ENCODE measurements around the gene EEFSEC.

The EEFSEC gene

DNA sequence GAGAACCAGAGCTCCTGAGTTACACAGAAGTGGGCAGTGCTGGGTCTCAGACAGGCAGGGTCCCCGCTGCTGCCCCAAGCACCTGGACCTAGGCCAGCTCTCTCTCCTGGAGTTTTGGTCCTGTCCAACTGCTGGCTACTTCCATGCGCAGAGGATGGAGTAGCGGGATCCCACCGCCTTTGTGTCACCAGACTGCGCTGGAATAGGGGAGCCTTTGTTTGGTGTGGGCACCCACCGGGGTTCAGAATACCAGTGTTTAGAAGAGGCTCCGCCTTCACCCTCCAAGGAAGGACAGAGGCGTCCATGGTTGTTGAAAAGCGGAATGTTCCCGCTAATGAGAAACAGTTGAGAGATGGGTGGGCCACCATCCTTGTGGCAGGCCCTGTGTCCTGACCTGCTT lies 159.0 kb downstream of the EEFSEC start:
- H3K9me3 ChIP-seq (replicated peaks; ENCODE audit: insufficient read depth, low read length): no peaks in the 10 kb centered on the region
- no peaks in the 10 kb centered on the region for H4K20me1 ChIP-seq (ENCODE audit: insufficient read depth, low read length)
- TF ChIP-seq, protein P1, sequence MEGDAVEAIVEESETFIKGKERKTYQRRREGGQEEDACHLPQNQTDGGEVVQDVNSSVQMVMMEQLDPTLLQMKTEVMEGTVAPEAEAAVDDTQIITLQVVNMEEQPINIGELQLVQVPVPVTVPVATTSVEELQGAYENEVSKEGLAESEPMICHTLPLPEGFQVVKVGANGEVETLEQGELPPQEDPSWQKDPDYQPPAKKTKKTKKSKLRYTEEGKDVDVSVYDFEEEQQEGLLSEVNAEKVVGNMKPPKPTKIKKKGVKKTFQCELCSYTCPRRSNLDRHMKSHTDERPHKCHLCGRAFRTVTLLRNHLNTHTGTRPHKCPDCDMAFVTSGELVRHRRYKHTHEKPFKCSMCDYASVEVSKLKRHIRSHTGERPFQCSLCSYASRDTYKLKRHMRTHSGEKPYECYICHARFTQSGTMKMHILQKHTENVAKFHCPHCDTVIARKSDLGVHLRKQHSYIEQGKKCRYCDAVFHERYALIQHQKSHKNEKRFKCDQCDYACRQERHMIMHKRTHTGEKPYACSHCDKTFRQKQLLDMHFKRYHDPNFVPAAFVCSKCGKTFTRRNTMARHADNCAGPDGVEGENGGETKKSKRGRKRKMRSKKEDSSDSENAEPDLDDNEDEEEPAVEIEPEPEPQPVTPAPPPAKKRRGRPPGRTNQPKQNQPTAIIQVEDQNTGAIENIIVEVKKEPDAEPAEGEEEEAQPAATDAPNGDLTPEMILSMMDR (IDR thresholded peaks at IDR 0.05; ENCODE audit: low read length): no peak
- no peak for TF ChIP-seq EZH2 (optimal IDR thresholded peaks at IDR 0.05; ENCODE audit: low read depth, low read length)
- TF ChIP-seq EZH2phosphoT487 (IDR thresholded peaks at IDR 0.05; ENCODE audit: low read length): no peak
- H3F3A ChIP-seq (ENCODE audit: insufficient read depth, low read length): no peaks in the 10 kb centered on the region
- no peaks in the 10 kb centered on the region for H3K9me2 ChIP-seq (replicated peaks; ENCODE audit: insufficient read depth, low read length)
- H3K4me3 ChIP-seq (ENCODE audit: low read length): no peak overlapping the region
- DNase-seq: no peak
- no peak overlapping the region for H2AFZ ChIP-seq (ENCODE audit: low read length)
- H3K9ac ChIP-seq (ENCODE audit: low read length): no peak overlapping the region
- no peak overlapping the region for H3K4me2 ChIP-seq (ENCODE audit: low read depth, low read length)
- H3K4me1 ChIP-seq (ENCODE audit: low read length): no peaks in the 10 kb centered on the region
- no peaks in the 10 kb centered on the region for H3K27me3 ChIP-seq (replicated peaks; ENCODE audit: insufficient read depth, low read length)
- no peaks in the 10 kb centered on the region for H3K36me3 ChIP-seq (replicated peaks; ENCODE audit: insufficient read depth, low read length)
- no peak overlapping the region for H3K27ac ChIP-seq (ENCODE audit: low read length)
- no peaks in the 10 kb centered on the region for H3K79me2 ChIP-seq (ENCODE audit: low read length)

DNA sequence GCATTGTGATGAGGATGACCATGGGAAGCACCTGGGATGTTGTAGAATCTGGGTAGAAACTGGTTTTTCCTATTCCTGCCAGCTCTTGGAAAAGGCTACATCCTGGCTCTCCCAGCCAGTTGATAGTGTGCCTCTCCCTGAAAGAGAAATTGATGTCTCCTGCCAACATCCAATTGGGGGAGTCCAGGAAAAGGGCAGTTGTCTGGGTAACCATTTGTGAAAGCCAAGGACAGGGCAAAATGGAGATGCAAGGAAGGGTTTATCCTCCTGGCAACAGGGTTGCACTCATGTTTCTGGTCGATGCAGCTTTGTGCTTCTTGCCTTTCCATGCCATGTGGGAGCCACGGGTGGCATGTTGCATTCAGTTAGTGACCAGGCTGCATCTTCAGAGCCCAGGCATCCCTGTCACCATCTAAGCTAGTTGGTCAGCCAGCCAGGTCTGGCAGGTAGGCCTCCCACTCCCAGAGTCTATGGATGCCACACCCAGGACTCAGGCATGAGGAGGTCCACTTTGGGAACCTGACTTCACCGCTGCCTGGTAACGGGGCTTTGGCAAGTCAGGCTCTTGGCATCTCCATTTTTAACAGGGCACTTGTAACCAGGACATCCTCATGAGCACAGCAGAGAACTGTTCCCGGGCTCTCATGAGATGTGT lies 159.9 kb downstream of the EEFSEC start:
- H3K9ac ChIP-seq (ENCODE audit: low read length): no peak overlapping the region
- no peaks in the 10 kb centered on the region for H4K20me1 ChIP-seq (ENCODE audit: insufficient read depth, low read length)
- no peak overlapping the region for H2AFZ ChIP-seq (ENCODE audit: low read length)
- no peaks in the 10 kb centered on the region for H3K4me1 ChIP-seq (ENCODE audit: low read length)
- no peak overlapping the region for H3K4me2 ChIP-seq (ENCODE audit: low read depth, low read length)
- no peaks in the 10 kb centered on the region for H3F3A ChIP-seq (ENCODE audit: insufficient read depth, low read length)
- H3K27ac ChIP-seq (ENCODE audit: low read length): no peak overlapping the region
- H3K9me2 ChIP-seq (replicated peaks; ENCODE audit: insufficient read depth, low read length): no peaks in the 10 kb centered on the region
- H3K27me3 ChIP-seq (replicated peaks; ENCODE audit: insufficient read depth, low read length): no peaks in the 10 kb centered on the region
- no peak for DNase-seq
- no peaks in the 10 kb centered on the region for H3K79me2 ChIP-seq (ENCODE audit: low read length)
- no peaks in the 10 kb centered on the region for H3K36me3 ChIP-seq (replicated peaks; ENCODE audit: insufficient read depth, low read length)
- TF ChIP-seq, protein P1 (IDR thresholded peaks at IDR 0.05; ENCODE audit: low read length): no peak
- no peak for TF ChIP-seq EZH2 (optimal IDR thresholded peaks at IDR 0.05; ENCODE audit: low read depth, low read length)
- no peak for TF ChIP-seq EZH2phosphoT487 (IDR thresholded peaks at IDR 0.05; ENCODE audit: low read length)
- H3K4me3 ChIP-seq (ENCODE audit: low read length): no peak overlapping the region
- no peaks in the 10 kb centered on the region for H3K9me3 ChIP-seq (replicated peaks; ENCODE audit: insufficient read depth, low read length)

DNA sequence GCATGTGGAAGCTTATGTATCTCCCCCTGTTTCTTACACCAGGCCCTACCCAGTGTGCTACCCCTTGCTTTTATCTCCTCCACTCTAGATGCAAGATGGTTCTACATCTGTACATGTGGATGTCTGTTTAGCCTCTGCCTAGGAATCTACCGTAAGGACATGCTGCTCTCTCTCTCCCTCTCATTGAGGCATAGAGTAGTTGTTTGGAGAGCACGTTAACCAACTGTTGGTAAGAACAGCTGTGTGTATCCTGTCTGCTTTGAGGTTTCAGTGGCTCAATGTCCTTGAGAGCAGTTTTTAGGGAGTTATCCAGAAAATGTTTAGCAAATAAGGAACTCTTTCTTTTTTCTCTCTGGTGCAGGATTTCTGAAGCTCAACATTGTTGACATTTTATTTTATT lies 160.7 kb downstream of the EEFSEC start:
- Histone ChIP-seq H3K9me3 (replicated peaks; ENCODE audit: insufficient read depth, low read length) (no peaks in the 10 kb centered on the region), H3F3A (ENCODE audit: insufficient read depth, low read length) (no peaks in the 10 kb centered on the region), H4K20me1 (ENCODE audit: insufficient read depth, low read length) (no peaks in the 10 kb centered on the region), H3K4me3 (ENCODE audit: low read length) (no peak overlapping the region), H3K27ac (ENCODE audit: low read length) (no peak overlapping the region), H3K4me2 (ENCODE audit: low read depth, low read length) (no peak overlapping the region), H2AFZ (ENCODE audit: low read length) (no peak overlapping the region), H3K36me3 (replicated peaks; ENCODE audit: insufficient read depth, low read length) (no peaks in the 10 kb centered on the region), H3K79me2 (ENCODE audit: low read length) (no peaks in the 10 kb centered on the region), H3K9ac (ENCODE audit: low read length) (no peak overlapping the region), H3K9me2 (replicated peaks; ENCODE audit: insufficient read depth, low read length) (no peaks in the 10 kb centered on the region), H3K4me1 (ENCODE audit: low read length) (no peaks in the 10 kb centered on the region), H3K27me3 (replicated peaks; ENCODE audit: insufficient read depth, low read length) (no peaks in the 10 kb centered on the region)
- TF ChIP-seq EZH2 (optimal IDR thresholded peaks at IDR 0.05; ENCODE audit: low read depth, low read length) (no peak), EZH2phosphoT487 (IDR thresholded peaks at IDR 0.05; ENCODE audit: low read length) (no peak)
- TF ChIP-seq, protein P1 (IDR thresholded peaks at IDR 0.05; ENCODE audit: low read length): no peak
- no peak for DNase-seq

All from MM.1S (cell line).